ENCODE measurements around the gene MINPP1.

- no peak for TF ChIP-seq EP300 (IDR thresholded peaks at IDR 0.05; ENCODE audit: low read depth)
- no peak for TF ChIP-seq CTCF (IDR thresholded peaks at IDR 0.05)
- no peak for TF ChIP-seq POLR2AphosphoS5 (IDR thresholded peaks at IDR 0.05)
These were observed 74.9 kb downstream of the MINPP1 start for GRCh38 chr10:87579563-87579962.

Measured in transverse colon (tissue), 4 donors.